Measurements from ENCODE around the gene KIFC3. TPM values are rescaled to one million over a fixed set of nuclear protein-coding genes. Genes with fewer than 3 reads are reported as not detected.

KIFC3 gene
- total RNA-seq, 4 donors from 2014 or later = 28.2 to 76.8 (median 46.6) TPM

GRCh38 chr16:57824888-57825287 lies 22.6 kb upstream of the KIFC3 start:
- Histone ChIP-seq H3K4me1 (peaks cover 4 to 14% (median 11%) of the 10 kb centered on the region in 4 donors), H3K27ac (replicated peaks in 1 of 4) (no peak overlapping the region), H3K9me3 (no peaks in the 10 kb centered on the region), H3K36me3 (no peaks in the 10 kb centered on the region), H3K4me3 (no peak overlapping the region), H3K27me3 (no peaks in the 10 kb centered on the region)
- intact Hi-C loops (cut with DNase I) = no loop called here
- TF ChIP-seq EP300 (IDR thresholded peaks at IDR 0.05) = no peak
- TF ChIP-seq CTCF (IDR thresholded peaks at IDR 0.05) = no peak
- no peak for TF ChIP-seq POLR2AphosphoS5 (IDR thresholded peaks at IDR 0.05)
- no peak for TF ChIP-seq POLR2A (IDR thresholded peaks at IDR 0.05; ENCODE audit: low read depth)
- DNase-seq (ENCODE audit: extremely low spot score) = no peak
- 100% methylated on average over 1 of the region's 2 CpGs for WGBS

- H3K4me1 ChIP-seq = peaks cover 0 to 7% (median 7%) of the 10 kb centered on the region in 4 donors
- intact Hi-C loops (cut with DNase I) = no loop called here
- 56% methylated on average over 5 of the region's 5 CpGs for whole genome bisulfite sequencing
- DNase-seq (ENCODE audit: extremely low spot score) = no peak
- no peak for TF ChIP-seq EP300 (IDR thresholded peaks at IDR 0.05)
- TF ChIP-seq CTCF (IDR thresholded peaks at IDR 0.05) = no peak
- TF ChIP-seq POLR2A (IDR thresholded peaks at IDR 0.05; ENCODE audit: low read depth) = no peak
- no peak for TF ChIP-seq POLR2AphosphoS5 (IDR thresholded peaks at IDR 0.05)
- H3K4me3 ChIP-seq = no peak overlapping the region
- H3K9me3 ChIP-seq = no peaks in the 10 kb centered on the region
- H3K27me3 ChIP-seq = no peaks in the 10 kb centered on the region
- H3K27ac ChIP-seq (replicated peaks in 1 of 4) = no peak overlapping the region
- H3K36me3 ChIP-seq = no peaks in the 10 kb centered on the region
These were observed 21.5 kb upstream of the KIFC3 start for GRCh38 chr16:57823836-57824235.

GRCh38 chr16:57822856-57823255 lies 20.6 kb upstream of the KIFC3 start:
- Histone ChIP-seq H3K9me3 (no peaks in the 10 kb centered on the region), H3K36me3 (no peaks in the 10 kb centered on the region), H3K4me3 (no peak overlapping the region), H3K27me3 (no peaks in the 10 kb centered on the region), H3K27ac (replicated peaks in 1 of 4) (no peak overlapping the region), H3K4me1 (peaks cover 0 to 7% (median 7%) of the 10 kb centered on the region in 4 donors)
- intact Hi-C loops (cut with DNase I) = no loop called here
- DNase-seq (ENCODE audit: extremely low spot score) = no peak
- no peak for TF ChIP-seq POLR2A (IDR thresholded peaks at IDR 0.05; ENCODE audit: low read depth)
- TF ChIP-seq EP300 (IDR thresholded peaks at IDR 0.05) = no peak
- TF ChIP-seq POLR2AphosphoS5 (IDR thresholded peaks at IDR 0.05) = no peak
- TF ChIP-seq CTCF (IDR thresholded peaks at IDR 0.05) = no peak
- WGBS = 63% methylated on average over 2 of the region's 2 CpGs

- no peak for DNase-seq (ENCODE audit: extremely low spot score)
- Histone ChIP-seq H3K27me3 (no peaks in the 10 kb centered on the region), H3K4me1 (peaks cover 0 to 7% (median 4%) of the 10 kb centered on the region in 4 donors), H3K36me3 (no peaks in the 10 kb centered on the region), H3K9me3 (no peaks in the 10 kb centered on the region), H3K4me3 (no peak overlapping the region), H3K27ac (replicated peaks in 1 of 4) (no peak overlapping the region)
- intact Hi-C loops (cut with DNase I) = no loop called here
- 90% methylated on average over 5 of the region's 5 CpGs for WGBS
- no peak for TF ChIP-seq POLR2A (IDR thresholded peaks at IDR 0.05; ENCODE audit: low read depth)
- no peak for TF ChIP-seq POLR2AphosphoS5 (IDR thresholded peaks at IDR 0.05)
- TF ChIP-seq CTCF (IDR thresholded peaks at IDR 0.05) = no peak
- TF ChIP-seq EP300 (IDR thresholded peaks at IDR 0.05) = no peak
These were observed 19.8 kb upstream of the KIFC3 start for GRCh38 chr16:57822018-57822553.
